GM21526 (cell line): ENCODE data around the gene ERAL1.
"Not testable (repeated sequence)": the region's sequence is repeated elsewhere in the genome, so short reads cannot be mapped to it uniquely, and the experiment has no call there.

Experiments
- ATAC-seq: cut with Tn5 transposase; IDR thresholded peaks from one replicate; pipeline ENCODE4 v1.9.1; 2021; ENCODE audit warnings: moderate library complexity; ENCODE audit not compliant: unreplicated experiment, low FRiP score

ERAL1 gene

GRCh38 chr17:28854457-28855335, at the start of gene ERAL1:
TSS of gene ERAL1 (plus strand) at chr17:28855016. CDS start at chr17:28855035, 19 bp downstream.
- no peak for ATAC-seq

GRCh38 chr17:28807925-28808634, 46.7 kb upstream of the ERAL1 start:
- no peak for ATAC-seq

GRCh38 chr17:28810437-28810836, 44.4 kb upstream of the ERAL1 start:
- ATAC-seq, result no peak

- peak; percentile 5 for ATAC-seq
Measured at GRCh38 chr17:28811651-28812090, 43.1 kb upstream of the ERAL1 start.

- ATAC-seq, result peak; percentile 95
Measured at GRCh38 chr17:28812091-28812747, 42.6 kb upstream of the ERAL1 start.

- ATAC-seq, result peak; percentile 9
Measured at GRCh38 chr17:28812748-28813377, 42.0 kb upstream of the ERAL1 start.

- no peak for ATAC-seq
Measured at GRCh38 chr17:28816540-28816939, 38.3 kb upstream of the ERAL1 start.

GRCh38 chr17:28818819-28819221, 36.0 kb upstream of the ERAL1 start:
- no peak for ATAC-seq

GRCh38 chr17:28819582-28819981, 35.2 kb upstream of the ERAL1 start:
- no peak for ATAC-seq

- no peak for ATAC-seq
Measured at GRCh38 chr17:28827672-28828071, 27.1 kb upstream of the ERAL1 start.

- ATAC-seq, result no peak
Measured at GRCh38 chr17:28828294-28829040, 26.3 kb upstream of the ERAL1 start.

- ATAC-seq, result no peak
Measured at GRCh38 chr17:28834420-28834819, 20.4 kb upstream of the ERAL1 start.

GRCh38 chr17:28836541-28836940, 18.3 kb upstream of the ERAL1 start:
- not testable (repeated sequence) for ATAC-seq

- ATAC-seq, result no peak
Measured at GRCh38 chr17:28839221-28839620, 15.6 kb upstream of the ERAL1 start.

- ATAC-seq, result no peak
Measured at GRCh38 chr17:28841901-28842281, 12.9 kb upstream of the ERAL1 start.

GRCh38 chr17:28842282-28843012, 12.4 kb upstream of the ERAL1 start, which contains the start of gene FAM222B:
TSS of gene FAM222B (minus strand) at chr17:28842790. CDS start at chr17:28766667, 76,123 bp downstream.
- peak; percentile 83 for ATAC-seq

GRCh38 chr17:28843816-28844148, 11.0 kb upstream of the ERAL1 start:
- no peak for ATAC-seq

GRCh38 chr17:28846231-28846630, 8.6 kb upstream of the ERAL1 start:
- no peak for ATAC-seq

GRCh38 chr17:28846699-28847098, 8.1 kb upstream of the ERAL1 start:
- ATAC-seq, result not testable (repeated sequence)
